ENCODE measurements around the gene PLXNA2. TPM values are rescaled to one million over a fixed set of nuclear protein-coding genes. Genes with fewer than 3 reads are reported as not detected.
A peak's percentile ranks its signal among the peaks of the same experiment; 100 is the strongest.

PLXNA2 gene
- total and polyA plus RNA-seq, 7 experiments from 2014 or later, result 0.70 to 5.4 (median 1.4) TPM; not detected in 2

GRCh38 chr1:208083715-208084085 is 160.5 kb downstream of the PLXNA2 start:
- H3K9me3 ChIP-seq (ENCODE audit: control insufficient read depth in 2 of 3, low read length in 3 of 3), result no peaks in the 10 kb centered on the region
- no peak overlapping the region for H3K4me3 Mint-ChIP-seq
- peaks cover 0 to 1% (median 0%) of the 10 kb centered on the region in 11 donors for H3K9me3 Mint-ChIP-seq
- intact Hi-C loops (cut with micrococcal nuclease), result no loop called here
- H3K27ac Mint-ChIP-seq, result peak overlapping the region in 1 of 9 donors; percentile 34
- no peak overlapping the region for H3K4me3 ChIP-seq (ENCODE audit: low read length)
- peaks cover 6% of the 10 kb centered on the region in 2 donors for H3K4me1 ChIP-seq (ENCODE audit: control insufficient read depth in 2 of 2, insufficient read depth in 2 of 2, low read length in 2 of 2)
- peaks cover 10 to 28% (median 21%) of the 10 kb centered on the region in 7 donors for H3K4me1 Mint-ChIP-seq
- no peak for DNase-seq
- no peak for ATAC-seq
- H3K36me3 ChIP-seq (ENCODE audit: control insufficient read depth in 2 of 3, insufficient read depth in 3 of 3, low read length in 3 of 3), result no peaks in the 10 kb centered on the region
- CTCF ChIA-PET, result interaction anchor here (0.6 to 1.3 kb wide), 2 partner anchors 61 to 91 kb away, joined by 4 to 5 read pairs; no protein-coding TSS in a partner anchor
- H3K27ac ChIP-seq (ENCODE audit: low read depth, low read length), result no peak overlapping the region
- no peaks in the 10 kb centered on the region for H3K27me3 ChIP-seq (ENCODE audit: control insufficient read depth in 2 of 2, insufficient read depth in 2 of 2, low read length in 2 of 2)
- no peaks in the 10 kb centered on the region for H3K36me3 Mint-ChIP-seq
- peaks cover 0 to 4% (median 0%) of the 10 kb centered on the region in 5 donors for H3K27me3 Mint-ChIP-seq
- POLR2A ChIA-PET, result no interaction called here

DNA sequence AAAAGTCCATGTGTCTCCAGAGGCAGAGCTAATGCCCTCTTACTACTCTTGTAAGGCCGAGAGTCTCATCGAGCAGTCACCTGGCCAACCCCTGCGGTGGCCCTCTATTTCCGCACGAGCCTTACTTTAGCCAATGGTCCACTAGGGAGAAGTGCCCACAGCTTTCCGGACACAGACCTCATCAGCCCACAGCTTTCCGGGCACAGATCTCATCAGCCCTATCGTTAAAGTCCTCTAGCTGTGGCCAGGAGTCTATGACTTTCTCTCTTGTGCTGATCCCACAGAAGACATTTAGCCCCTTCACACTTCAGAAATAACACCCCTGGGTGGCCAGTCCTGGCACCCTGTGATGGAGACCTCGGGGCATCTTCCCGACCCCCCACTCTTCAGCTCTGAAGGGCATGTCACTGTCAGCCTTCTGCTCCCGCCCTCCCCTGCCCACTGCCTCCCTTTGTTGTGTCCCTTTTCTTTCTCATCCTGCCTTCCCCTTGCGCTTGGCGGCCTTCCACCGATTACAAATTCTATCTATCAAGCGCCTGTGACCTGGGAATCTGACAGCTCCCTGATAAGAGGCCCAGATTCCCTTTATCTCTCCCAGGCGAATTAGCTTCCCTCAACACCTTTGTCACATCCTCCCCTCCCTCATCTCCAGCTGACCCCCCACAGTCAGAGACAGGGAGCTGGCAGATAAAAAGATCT is 161.0 kb downstream of the PLXNA2 start:
- no peaks in the 10 kb centered on the region for H3K36me3 Mint-ChIP-seq
- Histone ChIP-seq H3K27ac (ENCODE audit: low read depth, low read length) (no peak overlapping the region), H3K4me3 (ENCODE audit: low read length) (no peak overlapping the region), H3K4me1 (ENCODE audit: control insufficient read depth in 2 of 2, insufficient read depth in 2 of 2, low read length in 2 of 2) (peaks cover 6% of the 10 kb centered on the region in 2 donors), H3K27me3 (ENCODE audit: control insufficient read depth in 2 of 2, insufficient read depth in 2 of 2, low read length in 2 of 2) (no peaks in the 10 kb centered on the region), H3K9me3 (ENCODE audit: control insufficient read depth in 2 of 3, low read length in 3 of 3) (no peaks in the 10 kb centered on the region), H3K36me3 (ENCODE audit: control insufficient read depth in 2 of 3, insufficient read depth in 3 of 3, low read length in 3 of 3) (no peaks in the 10 kb centered on the region)
- peaks cover 10 to 26% (median 21%) of the 10 kb centered on the region in 7 donors for H3K4me1 Mint-ChIP-seq
- intact Hi-C loops (cut with micrococcal nuclease), result no loop called here
- no peak for DNase-seq
- H3K9me3 Mint-ChIP-seq, result peaks cover 0 to 1% (median 0%) of the 10 kb centered on the region in 11 donors
- no peak for ATAC-seq
- ChIA-PET CTCF (interaction anchor here (0.6 to 1.3 kb wide), 2 partner anchors 61 to 92 kb away, joined by 4 to 5 read pairs; no protein-coding TSS in a partner anchor), POLR2A (no interaction called here)
- no peak overlapping the region for H3K4me3 Mint-ChIP-seq
- H3K27me3 Mint-ChIP-seq, result peaks cover 0 to 4% (median 0%) of the 10 kb centered on the region in 5 donors
- peak overlapping the region in 1 of 9 donors; percentile 34 for H3K27ac Mint-ChIP-seq

GRCh38 chr1:208081972-208082371 is 162.2 kb downstream of the PLXNA2 start:
- CTCF ChIA-PET, result no interaction called here
- Mint-ChIP-seq H3K9me3 (peaks cover 0 to 1% (median 0%) of the 10 kb centered on the region in 11 donors), H3K4me1 (peaks cover 10 to 16% (median 15%) of the 10 kb centered on the region in 7 donors)

DNA sequence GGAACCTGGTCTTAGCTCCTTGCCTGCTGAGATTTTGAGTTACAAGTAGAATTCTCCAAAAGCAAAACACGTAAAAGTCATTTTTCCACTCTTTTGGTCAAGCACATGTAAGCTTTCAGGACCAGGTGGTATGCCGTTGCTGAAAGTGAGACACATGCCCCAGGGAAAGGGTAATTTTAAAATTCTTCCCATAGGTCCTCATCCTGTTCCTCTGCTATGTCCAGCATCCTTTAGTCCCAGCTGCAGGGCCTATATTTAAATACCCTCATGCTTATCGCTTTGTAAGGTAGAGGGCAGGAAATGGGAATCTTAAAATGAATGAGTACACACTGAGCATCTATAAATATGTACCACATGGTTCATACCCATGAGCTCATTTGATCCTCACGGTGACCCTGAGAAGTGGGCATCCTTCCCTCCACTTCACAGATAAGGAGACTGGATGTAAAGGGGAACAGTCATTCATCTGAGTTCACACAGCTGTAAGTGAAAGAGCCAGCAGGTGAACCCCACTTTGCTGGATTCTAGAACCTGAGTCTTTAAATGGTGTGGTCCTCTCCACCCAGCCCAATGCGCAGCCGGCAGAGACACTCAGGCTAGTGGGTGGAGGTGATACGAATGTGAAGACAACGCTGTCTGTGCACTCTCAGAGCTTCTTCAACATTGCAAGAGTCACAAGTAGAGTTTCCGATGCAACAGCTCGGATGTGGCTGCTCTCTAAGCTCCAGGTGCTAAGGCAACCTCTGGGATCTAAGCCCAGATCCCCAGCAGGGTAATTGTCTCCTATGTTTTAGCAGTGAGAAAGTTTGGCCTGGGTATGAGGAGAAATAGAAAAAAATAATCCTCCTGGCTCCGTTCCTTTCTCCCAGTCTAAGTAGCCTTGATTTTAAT is 163.5 kb downstream of the PLXNA2 start:
- H3K4me1 Mint-ChIP-seq, result peaks cover 2 to 3% (median 2%) of the 10 kb centered on the region in 7 donors
- Histone ChIP-seq H3K4me3 (ENCODE audit: low read length) (no peak overlapping the region), H3K4me1 (ENCODE audit: control insufficient read depth in 2 of 2, insufficient read depth in 2 of 2, low read length in 2 of 2) (no peaks in the 10 kb centered on the region), H3K27ac (ENCODE audit: low read depth, low read length) (no peak overlapping the region), H3K27me3 (ENCODE audit: control insufficient read depth in 2 of 2, insufficient read depth in 2 of 2, low read length in 2 of 2) (no peaks in the 10 kb centered on the region), H3K36me3 (ENCODE audit: control insufficient read depth in 2 of 3, insufficient read depth in 3 of 3, low read length in 3 of 3) (no peaks in the 10 kb centered on the region), H3K9me3 (ENCODE audit: control insufficient read depth in 2 of 3, low read length in 3 of 3) (no peaks in the 10 kb centered on the region)
- DNase-seq (no peak), ATAC-seq (no peak)
- ChIA-PET CTCF (interaction anchor here (0.6 kb wide), 1 partner anchor 13 kb away, joined by 4 read pairs; no protein-coding TSS in a partner anchor), POLR2A (no interaction called here)
- no peaks in the 10 kb centered on the region for H3K9me3 Mint-ChIP-seq
- no peaks in the 10 kb centered on the region for H3K36me3 Mint-ChIP-seq
- intact Hi-C loops (cut with micrococcal nuclease), result no loop called here
- peaks cover 0 to 12% (median 0%) of the 10 kb centered on the region in 5 donors for H3K27me3 Mint-ChIP-seq
- no peak overlapping the region for H3K27ac Mint-ChIP-seq
- H3K4me3 Mint-ChIP-seq, result no peak overlapping the region

More at GRCh38 chr1:208081972-208082371, 162.2 kb downstream of the PLXNA2 start:
- Histone ChIP-seq H3K9me3 (ENCODE audit: control insufficient read depth in 2 of 3, low read length in 3 of 3) (no peaks in the 10 kb centered on the region), H3K4me1 (ENCODE audit: control insufficient read depth in 2 of 2, insufficient read depth in 2 of 2, low read length in 2 of 2) (peaks cover 6% of the 10 kb centered on the region in 2 donors), H3K36me3 (ENCODE audit: control insufficient read depth in 2 of 3, insufficient read depth in 3 of 3, low read length in 3 of 3) (no peaks in the 10 kb centered on the region), H3K27ac (ENCODE audit: low read depth, low read length) (no peak overlapping the region), H3K27me3 (ENCODE audit: control insufficient read depth in 2 of 2, insufficient read depth in 2 of 2, low read length in 2 of 2) (no peaks in the 10 kb centered on the region), H3K4me3 (ENCODE audit: low read length) (no peak overlapping the region)
- Mint-ChIP-seq H3K27me3 (peaks cover 0 to 12% (median 0%) of the 10 kb centered on the region in 5 donors), H3K27ac (no peak overlapping the region), H3K4me3 (no peak overlapping the region), H3K36me3 (no peaks in the 10 kb centered on the region)
- ATAC-seq, result no peak
- no peak for DNase-seq
- POLR2A ChIA-PET, result no interaction called here
- intact Hi-C loops (cut with micrococcal nuclease), result no loop called here

- Mint-ChIP-seq H3K27me3 (peaks cover 0 to 15% (median 0%) of the 10 kb centered on the region in 5 donors), H3K4me1 (peaks cover 0 to 2% (median 0%) of the 10 kb centered on the region in 7 donors), H3K27ac (no peak overlapping the region), H3K9me3 (no peaks in the 10 kb centered on the region), H3K4me3 (no peak overlapping the region), H3K36me3 (no peaks in the 10 kb centered on the region)
- ChIA-PET POLR2A (no interaction called here), CTCF (no interaction called here)
- Histone ChIP-seq H3K4me1 (ENCODE audit: control insufficient read depth in 2 of 2, insufficient read depth in 2 of 2, low read length in 2 of 2) (no peaks in the 10 kb centered on the region), H3K27me3 (ENCODE audit: control insufficient read depth in 2 of 2, insufficient read depth in 2 of 2, low read length in 2 of 2) (no peaks in the 10 kb centered on the region), H3K4me3 (ENCODE audit: low read length) (no peak overlapping the region), H3K9me3 (ENCODE audit: control insufficient read depth in 2 of 3, low read length in 3 of 3) (no peaks in the 10 kb centered on the region), H3K27ac (ENCODE audit: low read depth, low read length) (no peak overlapping the region), H3K36me3 (ENCODE audit: control insufficient read depth in 2 of 3, insufficient read depth in 3 of 3, low read length in 3 of 3) (no peaks in the 10 kb centered on the region)
- no peak for DNase-seq
- intact Hi-C loops (cut with micrococcal nuclease), result no loop called here
- ATAC-seq, result no peak
Measured at GRCh38 chr1:208079161-208079560, 165.0 kb downstream of the PLXNA2 start.

GRCh38 chr1:208078752-208079151 is 165.4 kb downstream of the PLXNA2 start:
- no peak overlapping the region for H3K27ac Mint-ChIP-seq
- ChIA-PET CTCF (no interaction called here), POLR2A (no interaction called here)
- no peak overlapping the region for H3K4me3 Mint-ChIP-seq
- Histone ChIP-seq H3K27ac (ENCODE audit: low read depth, low read length) (no peak overlapping the region), H3K4me3 (ENCODE audit: low read length) (no peak overlapping the region), H3K4me1 (ENCODE audit: control insufficient read depth in 2 of 2, insufficient read depth in 2 of 2, low read length in 2 of 2) (no peaks in the 10 kb centered on the region), H3K27me3 (ENCODE audit: control insufficient read depth in 2 of 2, insufficient read depth in 2 of 2, low read length in 2 of 2) (no peaks in the 10 kb centered on the region), H3K9me3 (ENCODE audit: control insufficient read depth in 2 of 3, low read length in 3 of 3) (no peaks in the 10 kb centered on the region), H3K36me3 (ENCODE audit: control insufficient read depth in 2 of 3, insufficient read depth in 3 of 3, low read length in 3 of 3) (no peaks in the 10 kb centered on the region)
- ATAC-seq (no peak), DNase-seq (no peak)
- peaks cover 0 to 2% (median 0%) of the 10 kb centered on the region in 7 donors for H3K4me1 Mint-ChIP-seq
- intact Hi-C loops (cut with micrococcal nuclease), result no loop called here
- H3K27me3 Mint-ChIP-seq, result peaks cover 0 to 17% (median 0%) of the 10 kb centered on the region in 5 donors
- no peaks in the 10 kb centered on the region for H3K9me3 Mint-ChIP-seq
- no peaks in the 10 kb centered on the region for H3K36me3 Mint-ChIP-seq

All from naive thymus-derived CD4-positive, alpha-beta T cell (primary cell).